ENCODE measurements around the gene BGLAP.

- TF ChIP-seq CTCF (IDR thresholded peaks at IDR 0.05), result no peak
- no peak for TF ChIP-seq POLR2AphosphoS5 (IDR thresholded peaks at IDR 0.05; ENCODE audit: low read depth, low read length)
- no peak for TF ChIP-seq REST (IDR thresholded peaks at IDR 0.05; ENCODE audit: insufficient read depth in 1 of 2, low read depth in 2 of 2, low read length in 1 of 2)
- no peak for TF ChIP-seq TCF7L2 (IDR thresholded peaks at IDR 0.05; ENCODE audit: low read depth, low read length)
- TF ChIP-seq SIN3A (IDR thresholded peaks at IDR 0.05; ENCODE audit: borderline replicate concordance, insufficient read depth, low read depth, low read length), result no peak
These were observed 20.7 kb downstream of the BGLAP start for GRCh38 chr1:156262461-156263287.

All from Panc1 (cell line).